ENCODE measurements around the gene THRB.

DNA sequence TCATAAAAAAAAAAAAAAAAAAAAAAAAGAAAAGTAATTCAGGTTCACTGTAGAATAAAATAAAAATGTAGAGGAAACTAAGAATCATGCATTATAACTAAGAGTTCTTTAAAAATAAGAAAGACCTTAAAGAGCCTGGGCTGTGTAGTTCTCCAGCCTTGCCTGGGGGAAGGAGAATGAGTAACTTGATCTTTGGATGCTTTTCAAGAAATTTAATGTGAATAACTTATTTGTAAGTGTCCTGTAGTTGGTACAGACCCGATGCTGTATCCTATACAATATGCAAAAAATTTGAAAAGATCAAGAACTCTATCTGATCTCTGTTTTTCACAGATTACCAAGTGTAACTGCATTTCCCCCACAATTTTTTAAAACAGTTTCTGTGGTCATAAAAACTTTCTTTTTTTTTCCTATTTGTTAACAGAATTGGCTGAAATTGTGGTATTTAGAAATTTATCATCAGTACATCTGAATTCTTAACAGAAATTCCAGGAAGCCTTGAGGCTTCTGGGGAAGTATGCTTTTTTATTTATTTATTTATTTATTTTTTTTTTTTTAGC is 195.3 kb downstream of the THRB start:
- TF ChIP-seq, protein P1, sequence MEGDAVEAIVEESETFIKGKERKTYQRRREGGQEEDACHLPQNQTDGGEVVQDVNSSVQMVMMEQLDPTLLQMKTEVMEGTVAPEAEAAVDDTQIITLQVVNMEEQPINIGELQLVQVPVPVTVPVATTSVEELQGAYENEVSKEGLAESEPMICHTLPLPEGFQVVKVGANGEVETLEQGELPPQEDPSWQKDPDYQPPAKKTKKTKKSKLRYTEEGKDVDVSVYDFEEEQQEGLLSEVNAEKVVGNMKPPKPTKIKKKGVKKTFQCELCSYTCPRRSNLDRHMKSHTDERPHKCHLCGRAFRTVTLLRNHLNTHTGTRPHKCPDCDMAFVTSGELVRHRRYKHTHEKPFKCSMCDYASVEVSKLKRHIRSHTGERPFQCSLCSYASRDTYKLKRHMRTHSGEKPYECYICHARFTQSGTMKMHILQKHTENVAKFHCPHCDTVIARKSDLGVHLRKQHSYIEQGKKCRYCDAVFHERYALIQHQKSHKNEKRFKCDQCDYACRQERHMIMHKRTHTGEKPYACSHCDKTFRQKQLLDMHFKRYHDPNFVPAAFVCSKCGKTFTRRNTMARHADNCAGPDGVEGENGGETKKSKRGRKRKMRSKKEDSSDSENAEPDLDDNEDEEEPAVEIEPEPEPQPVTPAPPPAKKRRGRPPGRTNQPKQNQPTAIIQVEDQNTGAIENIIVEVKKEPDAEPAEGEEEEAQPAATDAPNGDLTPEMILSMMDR (IDR thresholded peaks at IDR 0.05), result no peak
- no peak for TF ChIP-seq POLR2A (IDR thresholded peaks at IDR 0.05)
